GM19023 (cell line): ENCODE measurements around the gene ADGRL2.

Experiments
- ATAC-seq: cut with Tn5 transposase; IDR thresholded peaks from one replicate; pipeline ENCODE4 v1.9.1; 2021; ENCODE audit warnings: mild to moderate bottlenecking, moderate library complexity; ENCODE audit not compliant: unreplicated experiment

The ADGRL2 gene

DNA sequence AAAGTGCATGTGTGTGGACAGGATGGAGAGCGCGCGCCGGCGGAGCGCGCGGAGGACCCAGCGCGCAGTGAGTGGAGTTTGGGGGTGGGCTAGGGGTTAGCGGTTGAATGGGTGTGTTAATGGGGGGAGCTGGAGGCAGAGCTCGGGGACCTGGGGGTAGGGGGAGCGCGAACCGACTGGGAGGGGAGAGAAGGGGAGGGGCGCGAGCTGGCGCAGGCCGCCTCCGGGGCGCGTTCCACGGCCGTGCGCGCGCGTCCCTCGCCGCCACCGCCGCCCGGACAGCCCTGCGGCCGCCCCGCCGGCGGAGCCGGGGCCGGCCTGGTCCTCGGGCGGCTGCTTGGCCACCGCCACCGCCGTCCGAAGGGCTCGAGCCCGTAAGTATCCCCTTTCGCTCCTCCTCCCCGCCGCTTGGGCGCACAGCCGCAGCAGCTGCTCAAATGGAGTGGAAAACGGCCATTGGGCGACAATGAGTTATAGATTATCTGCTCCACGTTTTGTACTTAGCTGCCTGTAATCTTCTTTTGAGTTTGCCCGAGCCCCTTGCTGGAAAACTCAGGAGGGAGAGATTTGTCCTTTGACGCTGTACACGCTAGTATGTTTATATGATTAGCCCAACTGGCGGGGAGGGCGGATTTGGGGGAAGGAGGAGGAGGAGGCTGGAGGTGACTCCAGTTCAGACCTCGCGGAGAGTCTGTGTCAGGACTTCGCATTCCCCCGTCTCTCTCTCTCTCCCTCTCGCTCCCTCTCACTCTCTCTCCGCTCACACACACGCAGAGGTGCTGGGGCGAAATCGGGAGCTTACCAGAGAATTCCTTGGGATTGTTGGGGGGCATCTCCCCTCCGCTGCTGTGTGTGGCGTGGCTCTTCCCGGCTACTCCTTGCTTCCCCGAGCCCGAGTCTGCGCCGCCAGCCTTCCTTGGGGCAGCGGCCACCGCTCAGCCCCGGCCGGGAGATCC lies at the start of gene ADGRL2:
ADGRL2 (plus strand) TSS at position 240 of the 956 bp plus-strand sequence. CDS start 36,051 bp downstream, outside the sequence.
- no peak for ATAC-seq

DNA sequence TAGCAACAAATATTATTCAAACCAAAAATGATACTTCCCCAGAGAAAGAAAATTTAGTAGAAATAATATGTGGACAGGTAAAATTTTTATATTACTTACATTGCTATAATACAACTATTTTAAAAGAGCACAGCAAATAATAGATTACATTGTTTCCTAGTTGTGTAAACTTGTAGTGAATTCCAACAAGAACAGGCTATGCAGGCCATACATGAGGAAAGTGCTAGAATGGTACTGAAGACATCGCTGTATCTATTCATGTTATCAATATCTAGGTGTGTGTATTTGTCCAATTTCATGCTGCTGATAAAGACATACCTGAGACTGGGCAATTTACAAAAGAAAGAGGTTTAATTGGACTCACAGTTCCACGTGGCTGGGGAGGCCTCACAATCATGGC lies 47.9 kb upstream of the ADGRL2 start:
- no peak for ATAC-seq

DNA sequence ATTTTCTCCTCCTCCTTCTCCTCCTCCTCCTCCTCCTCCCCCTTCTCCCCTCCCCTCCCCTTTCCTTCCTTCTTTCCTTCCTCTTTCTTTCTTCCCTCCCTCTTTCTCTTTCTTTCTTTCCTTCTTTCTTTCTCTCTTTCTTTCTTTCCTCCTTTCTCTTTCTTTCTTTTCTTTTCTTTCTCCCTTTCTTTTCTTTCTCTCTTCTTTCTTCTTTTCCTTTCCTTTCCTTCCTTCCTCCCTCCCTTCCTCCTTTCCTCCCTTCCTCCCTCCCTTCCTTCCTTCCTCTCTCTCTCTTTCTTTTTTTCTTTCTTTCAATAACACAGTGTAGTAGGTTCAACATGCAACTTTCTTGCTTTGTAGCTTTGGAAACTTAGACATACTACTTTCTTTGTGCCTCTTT lies 46.3 kb upstream of the ADGRL2 start:
- no peak for ATAC-seq

DNA sequence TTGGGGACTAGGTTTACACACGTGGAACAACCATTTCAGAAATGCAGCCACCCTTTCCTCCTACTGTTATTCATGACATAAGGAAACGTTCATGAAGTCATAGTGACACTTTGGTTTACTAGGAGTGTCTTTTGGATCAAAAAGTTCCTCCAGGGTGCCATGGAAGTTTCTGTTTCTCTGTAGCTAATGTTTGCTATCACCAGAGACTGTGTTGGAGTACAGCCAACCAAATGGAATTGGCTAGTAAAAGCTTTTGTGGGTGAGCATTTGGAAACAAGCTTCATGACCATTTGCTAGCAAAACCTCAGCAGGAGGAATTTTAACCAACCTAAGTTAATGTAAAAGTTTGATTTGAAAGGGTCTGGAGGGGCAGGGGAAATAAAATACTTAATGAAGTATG lies 43.9 kb upstream of the ADGRL2 start:
- no peak for ATAC-seq

DNA sequence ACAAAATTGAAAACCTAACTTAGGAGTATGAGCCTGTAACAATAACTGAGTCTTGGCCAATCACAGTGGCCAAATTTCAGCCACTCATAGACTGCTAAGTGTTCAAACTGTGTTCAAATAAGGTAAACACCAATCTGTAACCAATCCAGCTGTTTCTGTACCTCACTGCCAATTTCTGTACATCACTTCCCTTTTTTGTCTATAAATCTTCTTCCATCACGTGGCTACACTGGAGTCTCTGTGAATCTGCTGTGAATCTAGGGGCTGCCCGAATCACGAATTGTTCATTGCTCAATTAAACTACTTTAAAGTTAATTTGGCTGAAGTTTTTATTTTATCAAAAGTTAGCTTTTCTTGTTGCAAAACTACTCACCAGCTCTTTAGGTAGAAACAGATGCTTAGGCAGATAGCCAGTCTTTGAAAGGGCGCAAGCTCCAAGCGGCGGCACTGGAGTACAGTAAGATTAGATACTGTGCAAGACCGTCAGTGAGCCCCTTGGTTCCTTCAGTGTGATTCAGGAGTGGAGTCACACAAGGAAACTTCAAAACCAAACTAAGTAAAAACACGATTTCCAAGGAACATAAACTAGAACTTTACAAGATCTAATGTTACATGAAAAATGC lies 43.2 kb upstream of the ADGRL2 start:
- no peak for ATAC-seq

DNA sequence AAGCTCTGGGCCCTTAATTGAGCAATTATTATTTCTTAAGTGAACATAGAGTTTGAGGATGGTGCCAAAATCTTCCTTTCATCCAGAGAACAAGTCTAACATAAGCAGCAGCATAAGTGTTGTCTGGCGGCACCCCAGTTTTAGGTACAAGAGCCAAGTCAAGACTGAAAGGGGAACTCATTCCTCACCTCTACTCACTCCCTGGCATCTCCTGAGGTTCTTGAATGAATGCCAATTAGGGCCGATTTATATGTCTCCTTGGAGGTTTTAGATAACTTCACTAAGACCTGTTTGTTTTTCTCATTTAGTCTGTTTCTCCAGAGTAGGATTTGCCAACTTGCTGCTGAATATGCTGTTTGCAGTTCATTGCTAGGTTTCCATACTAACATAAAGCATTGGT lies 42.6 kb upstream of the ADGRL2 start:
- ATAC-seq, result no peak

DNA sequence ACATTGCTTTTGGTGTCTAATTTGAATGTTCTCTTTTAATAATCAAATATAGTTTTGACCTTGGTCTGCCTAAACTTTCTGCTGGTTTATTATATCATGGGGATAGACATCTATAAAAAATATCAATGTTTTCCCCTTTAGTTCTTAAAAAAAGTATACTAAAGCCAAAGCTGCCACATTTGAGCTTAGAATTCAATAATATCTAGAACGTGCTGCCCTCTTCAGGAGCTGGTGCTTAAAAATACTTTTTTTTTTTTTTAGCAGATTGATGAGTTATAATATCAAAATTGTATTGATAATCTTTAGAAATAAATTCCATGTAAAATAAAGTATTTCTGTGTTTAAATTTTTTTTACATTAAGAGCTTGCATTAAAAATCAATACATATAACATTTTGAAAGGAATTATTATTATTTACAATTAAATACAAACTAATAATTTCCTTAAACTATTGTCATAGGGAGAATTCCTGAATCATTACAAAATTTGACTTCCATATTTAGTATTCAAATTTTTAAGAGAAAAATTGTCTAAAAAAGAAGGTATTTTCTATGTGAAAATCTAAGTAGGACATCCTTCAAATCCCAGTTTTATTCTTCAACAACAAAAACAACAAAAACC lies 40.1 kb upstream of the ADGRL2 start:
- ATAC-seq, result no peak

DNA sequence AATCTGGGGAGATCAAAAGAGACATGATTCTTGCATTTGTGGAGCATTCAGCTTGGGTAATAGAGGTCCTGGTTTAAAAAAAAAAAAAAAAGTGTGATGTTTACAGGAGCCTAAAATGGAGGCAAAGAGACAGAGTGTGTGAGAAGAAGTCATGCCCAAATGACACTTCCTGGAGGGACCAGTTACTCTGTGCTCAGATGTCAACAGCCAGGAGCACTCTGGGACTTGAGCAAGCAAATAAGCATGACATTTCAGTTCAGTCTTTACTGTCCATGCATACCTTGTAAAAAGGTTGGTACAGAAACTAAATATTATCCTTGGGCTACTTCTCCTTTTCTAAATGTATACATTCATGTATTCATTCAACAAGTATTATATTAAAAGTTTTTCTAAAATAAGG lies 25.2 kb upstream of the ADGRL2 start:
- ATAC-seq, result no peak

DNA sequence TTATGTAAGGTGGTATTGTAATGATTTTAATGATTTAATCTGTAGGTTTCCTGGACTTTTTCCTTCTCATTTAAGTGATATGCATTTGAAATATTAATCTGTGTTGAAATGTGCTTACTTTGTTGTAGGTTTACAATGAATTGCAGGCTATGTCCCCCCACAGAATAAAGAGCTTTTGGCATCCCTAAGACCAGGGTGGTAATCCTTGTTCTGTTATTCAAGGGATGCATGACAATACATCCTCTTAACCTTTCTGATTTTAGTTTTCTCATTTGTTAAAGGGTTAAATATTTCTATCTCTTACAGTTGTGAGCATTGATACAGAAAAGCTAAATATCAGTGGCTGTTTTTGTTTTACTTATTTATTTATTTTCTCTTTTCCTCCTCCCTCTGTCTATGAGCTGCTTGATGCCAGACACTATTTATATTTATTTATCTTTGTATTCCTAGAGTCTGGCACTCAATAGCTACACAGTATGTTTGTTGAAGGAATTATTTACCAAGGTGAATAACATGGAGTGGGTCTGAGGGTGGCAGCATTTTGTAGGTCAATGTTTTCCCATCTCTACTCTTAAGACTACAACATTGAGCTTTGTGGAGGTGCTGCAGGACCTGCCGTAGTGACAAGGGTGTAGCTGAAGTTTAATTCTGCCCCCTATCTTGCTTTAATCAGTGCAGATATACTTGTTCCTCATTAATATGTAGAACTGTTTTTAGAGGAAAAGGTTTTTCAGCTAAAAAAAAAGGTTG lies 19.9 kb upstream of the ADGRL2 start:
- no peak for ATAC-seq

DNA sequence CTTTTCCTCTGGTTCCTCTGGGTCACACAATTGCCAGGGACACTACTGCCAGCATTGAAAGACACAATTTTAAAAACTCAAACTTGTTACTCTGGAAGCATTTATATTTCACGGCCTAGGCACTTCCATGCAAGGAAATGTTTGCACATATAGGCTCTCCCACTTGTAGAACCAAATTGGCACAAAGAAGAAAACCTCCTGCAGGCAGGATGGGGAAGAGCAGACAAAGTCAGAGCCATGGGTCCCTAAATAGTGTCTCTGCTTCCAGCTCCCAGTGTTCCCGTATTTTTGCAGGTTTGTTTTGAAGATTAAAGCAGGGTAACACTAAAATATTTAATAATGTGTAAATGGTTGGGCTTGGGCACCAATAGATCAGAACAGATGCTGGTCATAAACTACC lies 19.0 kb upstream of the ADGRL2 start:
- ATAC-seq, result no peak

DNA sequence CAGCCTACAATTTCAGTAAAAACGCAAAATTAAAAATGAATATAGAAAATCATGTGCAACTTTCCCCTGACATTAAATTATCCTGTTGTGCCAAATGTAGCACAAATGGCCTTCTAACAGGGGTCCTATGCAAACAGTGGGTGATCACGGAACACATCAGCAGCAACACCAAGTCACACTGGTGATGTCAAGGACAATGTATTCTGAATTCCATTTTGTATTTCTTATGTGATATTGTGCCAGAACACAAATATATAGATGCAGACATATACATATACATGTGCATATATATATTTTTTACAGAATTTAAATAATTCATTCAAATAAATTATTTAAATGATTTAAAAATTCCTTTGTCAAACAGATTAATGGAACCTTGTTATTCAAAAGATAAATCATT lies 8.6 kb upstream of the ADGRL2 start:
- no peak for ATAC-seq

DNA sequence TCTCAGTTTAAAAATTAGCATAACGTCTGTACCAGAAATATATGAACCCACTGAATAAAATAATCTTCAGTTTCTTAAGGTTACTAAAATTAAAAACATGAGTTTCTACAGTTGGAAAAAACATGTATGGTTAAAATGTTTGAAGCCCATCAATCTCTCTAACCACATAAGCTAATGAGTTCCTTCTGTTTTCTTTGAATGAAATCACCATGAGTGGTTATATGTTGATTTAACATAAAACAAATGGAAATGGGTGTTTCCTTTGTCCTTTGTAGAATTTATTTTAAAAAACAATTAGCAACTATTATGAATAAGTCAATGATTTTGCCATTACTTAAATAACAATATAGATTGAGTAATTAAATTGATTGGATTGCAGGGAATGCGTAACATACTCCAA lies 3.0 kb upstream of the ADGRL2 start:
- ATAC-seq, result no peak

DNA sequence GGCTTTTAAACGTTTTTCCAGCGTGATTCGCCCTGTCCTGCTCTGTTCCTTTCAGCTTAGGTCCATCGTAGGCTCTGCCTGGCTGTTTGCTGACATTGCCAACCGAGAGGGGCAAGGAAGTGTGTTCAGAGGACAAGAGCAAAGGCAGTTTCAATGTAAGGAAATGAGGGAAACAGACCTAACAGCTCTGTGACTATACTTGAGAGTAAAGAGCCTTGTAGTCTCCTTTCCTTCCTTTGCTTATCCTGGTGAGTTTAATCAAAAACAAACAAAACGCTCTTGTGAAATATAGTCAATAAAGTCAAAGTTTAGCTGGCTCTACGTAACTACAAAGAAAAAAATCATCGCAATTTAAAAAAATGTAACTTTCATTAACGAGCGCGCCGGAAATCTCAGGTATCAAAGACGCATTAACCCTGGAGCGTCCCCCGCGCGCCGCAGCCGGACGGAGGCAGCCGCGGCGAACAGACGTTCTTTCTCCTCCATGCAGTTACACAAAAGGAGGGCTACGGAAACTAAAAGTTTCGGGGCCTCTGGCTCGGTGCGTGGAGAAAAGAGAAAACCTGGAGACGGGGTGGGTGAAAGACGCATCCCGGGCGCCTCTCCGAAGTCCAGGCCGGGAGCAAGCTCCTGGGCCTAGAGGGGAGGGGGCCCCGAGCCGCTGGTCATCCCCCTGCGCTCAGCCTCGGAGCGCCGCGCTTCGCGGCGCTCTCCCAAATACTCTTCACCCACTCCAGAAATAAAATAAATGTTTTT lies 617 bp upstream of the ADGRL2 start:
- ATAC-seq, result no peak

DNA sequence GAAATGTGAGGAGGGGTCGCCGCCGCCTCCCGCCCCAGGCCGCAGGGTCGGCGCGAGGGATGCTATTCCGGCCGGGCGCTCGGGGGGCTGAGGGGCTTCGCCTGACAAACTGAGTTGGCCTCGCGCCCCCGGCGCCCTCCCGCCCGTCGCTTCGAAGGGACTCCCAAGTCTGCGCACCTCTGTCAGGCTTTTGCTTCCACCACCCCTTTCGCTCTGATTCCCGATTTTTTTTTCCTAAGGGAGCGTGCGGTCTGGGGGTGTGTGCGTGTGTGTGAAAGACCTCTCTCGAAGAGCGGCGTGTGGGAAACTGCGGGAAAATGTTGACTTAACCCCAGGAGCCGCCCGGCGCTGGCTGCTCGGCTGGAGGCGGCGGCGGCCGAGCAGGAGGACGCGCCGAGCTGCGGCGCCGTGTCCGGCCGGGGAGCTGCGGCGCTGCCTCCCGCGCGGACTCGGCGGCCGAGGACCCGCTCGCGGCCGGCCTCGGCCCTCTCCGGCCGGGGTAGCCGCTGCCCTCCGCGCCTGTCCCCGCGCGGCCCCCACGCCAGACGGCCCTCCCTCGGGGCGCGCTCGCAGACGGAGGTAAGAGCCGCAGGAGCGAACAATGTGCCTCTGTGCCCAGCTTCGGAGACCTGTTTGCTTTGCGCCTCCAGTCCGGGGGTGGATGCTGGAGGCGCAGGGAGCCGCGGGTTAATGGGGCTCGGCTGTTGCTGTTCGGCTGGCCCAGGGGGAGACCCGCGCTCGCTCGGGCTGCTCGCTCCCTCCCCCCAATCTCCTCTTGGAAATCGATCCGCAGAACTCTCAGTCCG lies 1.1 kb downstream of the ADGRL2 start:
- ATAC-seq, result no peak

DNA sequence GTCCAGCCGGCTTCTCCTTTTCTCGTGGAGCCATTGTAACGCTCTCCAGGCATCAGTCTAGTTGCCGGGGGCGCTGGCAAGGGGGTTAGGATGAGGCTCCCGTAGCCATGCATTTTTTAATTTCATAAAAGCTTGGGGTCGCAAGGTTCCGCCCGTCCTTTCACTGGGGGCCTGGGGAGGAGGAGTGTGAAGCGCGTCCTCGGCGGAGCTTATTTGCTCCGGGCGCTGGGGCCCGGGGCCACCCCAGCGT lies 1.6 kb downstream of the ADGRL2 start:
- no peak for ATAC-seq

DNA sequence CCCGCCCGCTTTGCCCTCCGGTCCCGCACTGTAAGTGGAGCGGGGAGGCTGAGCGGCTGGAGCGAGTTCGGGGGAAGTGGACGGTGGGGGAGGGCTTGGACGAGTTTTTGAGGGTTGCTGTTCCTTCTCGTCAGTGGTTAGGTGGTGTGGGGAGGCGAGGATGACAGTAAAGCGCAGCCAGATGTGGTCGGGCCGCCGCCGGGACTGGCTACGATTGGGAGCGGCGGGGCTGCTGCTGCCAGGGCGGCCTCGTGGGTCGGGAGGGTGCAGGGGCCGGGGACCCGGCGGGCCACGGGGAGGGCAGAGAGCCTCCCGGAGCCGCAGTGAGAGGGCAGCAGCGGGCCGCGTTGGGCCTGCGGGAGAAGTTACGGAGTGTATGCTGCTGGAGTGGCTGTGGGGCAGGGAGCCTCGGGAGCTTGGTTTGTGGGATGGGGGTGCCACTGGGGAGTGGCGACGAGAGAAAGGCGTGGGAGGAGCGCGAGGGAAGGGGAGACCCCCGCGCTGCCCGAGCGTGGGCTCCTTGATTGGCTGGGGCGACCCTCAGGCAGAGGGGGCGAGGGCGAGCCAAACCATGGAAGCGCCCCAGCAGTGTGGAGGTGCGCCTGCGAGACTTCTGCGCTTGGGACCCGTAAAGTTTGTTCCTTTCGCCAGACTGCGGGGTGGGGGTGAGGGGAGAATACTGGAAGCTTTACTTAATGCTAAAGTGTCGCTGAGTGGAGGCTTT lies 2.1 kb downstream of the ADGRL2 start:
- ATAC-seq, result no peak

DNA sequence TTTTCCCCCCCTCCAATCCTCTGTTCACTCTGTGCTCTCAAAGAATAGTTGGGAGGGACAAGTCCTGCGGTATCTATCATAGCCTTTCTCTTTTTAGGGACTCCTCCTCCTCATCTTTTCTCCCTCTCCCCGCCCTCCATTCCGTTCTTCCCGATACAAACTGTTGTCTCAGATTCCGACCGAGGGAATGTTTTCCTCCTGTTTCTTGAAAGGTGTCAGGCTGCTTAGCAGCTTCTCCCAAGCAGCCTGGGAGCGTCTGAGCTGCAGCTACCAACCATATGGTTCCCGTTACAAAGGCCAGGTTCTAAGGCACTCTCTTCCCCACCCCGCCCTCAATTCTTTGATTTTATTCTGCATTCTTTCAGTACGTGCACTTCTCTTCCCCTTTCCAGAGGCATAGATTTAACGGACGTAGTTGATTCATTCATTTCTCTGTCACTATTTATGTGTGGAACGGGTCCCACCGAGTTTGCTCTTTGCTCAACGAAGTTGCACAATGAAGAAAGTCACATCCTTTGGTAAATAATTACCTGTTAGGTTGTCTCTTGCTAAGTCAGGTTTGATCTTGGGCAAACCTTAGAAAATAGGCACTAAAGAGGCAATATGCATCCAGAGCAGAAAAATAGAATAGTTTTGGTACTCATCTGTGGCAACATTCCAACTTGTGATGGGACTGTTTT lies 2.8 kb downstream of the ADGRL2 start:
- no peak for ATAC-seq

DNA sequence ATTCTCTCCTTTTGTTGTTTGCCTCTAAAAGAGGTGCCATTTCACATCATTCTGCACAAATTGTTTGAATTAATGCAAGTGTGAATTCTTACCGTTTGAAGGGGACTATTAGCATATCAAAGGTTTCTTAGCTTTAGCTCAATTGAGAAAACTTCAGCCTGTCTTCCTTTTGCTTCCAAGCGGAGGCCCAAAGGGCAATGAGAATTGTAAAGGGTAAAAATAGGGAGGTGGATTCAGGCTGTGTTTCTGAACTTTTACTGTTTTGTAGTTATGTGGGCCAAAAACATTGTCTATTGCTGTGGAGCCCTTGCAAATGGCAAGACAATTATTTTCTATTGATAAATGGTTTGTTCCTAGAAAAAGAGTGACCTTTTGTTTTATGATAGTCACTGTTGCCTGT lies 3.6 kb downstream of the ADGRL2 start:
- no peak for ATAC-seq
